T-cell (primary cell): ENCODE results near the gene RALGAPB. TPM values are rescaled to one million over a fixed set of nuclear protein-coding genes. Genes with fewer than 3 reads are reported as not detected.
"Not testable (repeated sequence)": the region's sequence is repeated elsewhere in the genome, so short reads cannot be mapped to it uniquely, and the experiment has no call there.

Experiments
- ATAC-seq, 4 experiments: fragments of 200-7000 bp in 3 of 4; fragments of 150-1000 bp in 1 of 4; cut with Tn5 transposase; replicated peaks in 1 of 4; 1 replicate in 3 of 4; 2 replicates in 1 of 4; pipeline ENCODE4 v1.10.0; 2021; ENCODE audit warnings: moderate library complexity in 3 of 4, mild to moderate bottlenecking in 2 of 4, moderate number of reproducible peaks in 1 of 4
- CTCF ChIA-PET, 2 donors: fragments of 300-600 bp; sonication (Branson Sonifier 250); formaldehyde crosslinking; loops; one replicate each; lab custom pipeline; 2022; ENCODE audit warnings: antibody characterized with exemption in 2 of 2; lab: Charles Lee
- POLR2A ChIA-PET, 2 donors: fragments of 300-600 bp; sonication (Branson Sonifier 250); formaldehyde crosslinking; loops; one replicate each; lab custom pipeline; 2022; ENCODE audit warnings: antibody characterized with exemption in 2 of 2; lab: Charles Lee
- DNase-seq, 35 experiments: peaks; one replicate each; pipeline versions ENCODE4 v3.0.0 to v3.0.0-alpha.2; 2013 to 2023
- H3K27ac ChIP-seq: one replicate; pipeline ENCODE4 v1.5.1; 2013; ENCODE audit warnings: low read length
- H3K27me3 ChIP-seq, 2 experiments: replicated peaks in 1 of 2; 1 replicate in 1 of 2; 2 replicates in 1 of 2; pipeline versions ENCODE4 v1.6.1 to v1.7.0; 2013; ENCODE audit warnings: low read length in 1 of 2, mixed read lengths in 1 of 2; ENCODE audit not compliant: control insufficient read depth in 2 of 2, insufficient read depth in 2 of 2; ENCODE audit errors: extremely low read depth in 1 of 2
- H3K36me3 ChIP-seq, 2 donors: 1 replicate in 1 of 2; 2 replicates in 1 of 2; pipeline versions ENCODE4 v1.6.1 to v1.7.0; 2013; ENCODE audit warnings: low read length in 1 of 2; ENCODE audit not compliant: control insufficient read depth in 2 of 2, insufficient read depth in 1 of 2; ENCODE audit errors: extremely low read depth in 1 of 2
- H3K4me1 ChIP-seq, 2 experiments: 1 replicate in 1 of 2; 2 replicates in 1 of 2; pipeline versions ENCODE4 v1.6.1 to v1.7.0; 2013; ENCODE audit warnings: low read length in 2 of 2, mixed read lengths in 1 of 2; ENCODE audit not compliant: insufficient read depth in 2 of 2, control insufficient read depth in 1 of 2; ENCODE audit errors: extremely low read depth in 1 of 2
- H3K4me3 ChIP-seq, 2 donors: 1 replicate in 1 of 2; 2 replicates in 1 of 2; pipeline versions ENCODE4 v1.5.1 to v1.7.0; 2013; ENCODE audit warnings: mild to moderate bottlenecking in 2 of 2, low read length in 1 of 2, moderate library complexity in 1 of 2; ENCODE audit not compliant: control insufficient read depth in 1 of 2; ENCODE audit errors: extremely low read depth in 1 of 2
- H3K9me3 ChIP-seq: 2 replicates; pipeline ENCODE4 v1.7.0; 2013
- H3K27ac Mint-ChIP-seq, 2 donors: one replicate each; pipeline ENCODE4 v1.8.0; 2020 to 2021; ENCODE audit warnings: mild to moderate bottlenecking in 2 of 2, mixed read lengths in 2 of 2
- H3K27me3 Mint-ChIP-seq, 2 donors: one replicate each; pipeline ENCODE4 v1.8.0; 2021 to 2022; ENCODE audit warnings: mixed read lengths in 2 of 2
- H3K36me3 Mint-ChIP-seq: one replicate; pipeline ENCODE4 v1.8.0; 2021; ENCODE audit warnings: mixed read lengths
- H3K4me1 Mint-ChIP-seq, 3 donors: one replicate each; pipeline ENCODE4 v1.8.0; 2020 to 2022; ENCODE audit warnings: mixed read lengths in 3 of 3, mild to moderate bottlenecking in 1 of 3
- H3K4me3 Mint-ChIP-seq, 3 donors: one replicate each; pipeline ENCODE4 v1.8.0; 2020 to 2022; ENCODE audit warnings: mild to moderate bottlenecking in 3 of 3, mixed read lengths in 3 of 3, moderate library complexity in 3 of 3
- H3K9me3 Mint-ChIP-seq, 3 donors: one replicate each; pipeline ENCODE4 v1.8.0; 2020 to 2022; ENCODE audit warnings: mixed read lengths in 3 of 3
- WGBS: methylation state at CpG from one replicate; pipeline ENCODE4 v1.1.5; 2013; ENCODE audit warnings: missing lambda C conversion rate; ENCODE audit not compliant: insufficient coverage; 5-methylcytosine and 5-hydroxymethylcytosine counted together
- total RNA-seq, 35 experiments: library from RNA in 6 of 35; stranded (reverse) in 6 of 35; fragments of 120-200 nt in 1 of 35; gene quantifications; one replicate each; pipeline versions ENCODE4 v1.2.1 to v1.2.4 and lab custom pipeline; 2013 to 2026

The RALGAPB gene
- total RNA-seq, 5 donors from 2014 or later (not counting 1 experiment from before 2014, with no cell fraction given) = 42.7 to 50.1 (median 46.1) TPM

GRCh38 chr20:38589967-38590675, 117.5 kb downstream of the RALGAPB start:
- no peaks in the 10 kb centered on the region for H3K9me3 Mint-ChIP-seq
- no peaks in the 10 kb centered on the region for H3K36me3 ChIP-seq
- no peak for DNase-seq
- POLR2A ChIA-PET = no interaction called here
- no peaks in the 10 kb centered on the region for H3K36me3 Mint-ChIP-seq
- 89% methylated on average over 2 of the region's 3 CpGs for WGBS
- CTCF ChIA-PET = no interaction called here
- H3K4me3 Mint-ChIP-seq = no peak overlapping the region
- no peaks in the 10 kb centered on the region for H3K9me3 ChIP-seq
- H3K4me3 ChIP-seq = no peak overlapping the region
- peaks cover 0 to 24% of the 10 kb centered on the region in 2 experiments for H3K27me3 ChIP-seq
- no peaks in the 10 kb centered on the region for H3K4me1 Mint-ChIP-seq
- no peaks in the 10 kb centered on the region for H3K4me1 ChIP-seq
- no peak overlapping the region for H3K27ac Mint-ChIP-seq
- ATAC-seq = no peak
- H3K27ac ChIP-seq = no peak overlapping the region
- H3K27me3 Mint-ChIP-seq = peaks cover 4 to 8% of the 10 kb centered on the region in 2 donors

- H3K27ac Mint-ChIP-seq = no peak overlapping the region
- peaks cover 4 to 8% of the 10 kb centered on the region in 2 donors for H3K27me3 Mint-ChIP-seq
- no peak overlapping the region for H3K4me3 Mint-ChIP-seq
- no peaks in the 10 kb centered on the region for H3K36me3 Mint-ChIP-seq
- 69% methylated on average over 8 of the region's 18 CpGs for WGBS
- H3K4me3 ChIP-seq = no peak overlapping the region
- POLR2A ChIA-PET = no interaction called here
- no peaks in the 10 kb centered on the region for H3K9me3 ChIP-seq
- ATAC-seq (no peak), DNase-seq (no peak)
- no peaks in the 10 kb centered on the region for H3K9me3 Mint-ChIP-seq
- H3K4me1 Mint-ChIP-seq = no peaks in the 10 kb centered on the region
- CTCF ChIA-PET = no interaction called here
- H3K27ac ChIP-seq = no peak overlapping the region
- H3K36me3 ChIP-seq = no peaks in the 10 kb centered on the region
- H3K4me1 ChIP-seq = no peaks in the 10 kb centered on the region
- peaks cover 0 to 20% of the 10 kb centered on the region in 2 experiments for H3K27me3 ChIP-seq
Observed at GRCh38 chr20:38590676-38591473, 118.2 kb downstream of the RALGAPB start.

GRCh38 chr20:38591474-38592410, 119.1 kb downstream of the RALGAPB start:
- CTCF ChIA-PET = no interaction called here
- no peaks in the 10 kb centered on the region for H3K4me1 ChIP-seq
- no peak for ATAC-seq

GRCh38 chr20:38592411-38592790, 119.8 kb downstream of the RALGAPB start:
- H3K4me3 Mint-ChIP-seq, H3K27ac ChIP-seq, POLR2A ChIA-PET, H3K36me3 ChIP-seq, H3K9me3 ChIP-seq, CTCF ChIA-PET, H3K27ac Mint-ChIP-seq, H3K4me1 Mint-ChIP-seq, H3K4me1 ChIP-seq, H3K9me3 Mint-ChIP-seq, DNase-seq, H3K36me3 Mint-ChIP-seq, ATAC-seq, H3K4me3 ChIP-seq: not testable (repeated sequence)
- peaks cover 2 to 11% of the 10 kb centered on the region in 2 donors for H3K27me3 Mint-ChIP-seq
- peaks cover 0 to 19% of the 10 kb centered on the region in 2 experiments for H3K27me3 ChIP-seq
- WGBS = no CpG with 5 or more reads among the region's 3 CpGs

More at GRCh38 chr20:38591474-38592410, 119.1 kb downstream of the RALGAPB start:
- Histone ChIP-seq H3K36me3 (no peaks in the 10 kb centered on the region), H3K27me3 (peaks cover 0 to 19% of the 10 kb centered on the region in 2 experiments), H3K9me3 (no peaks in the 10 kb centered on the region), H3K27ac (no peak overlapping the region), H3K4me3 (no peak overlapping the region)
- no peaks in the 10 kb centered on the region for H3K36me3 Mint-ChIP-seq
- no peak for DNase-seq
- H3K4me3 Mint-ChIP-seq = no peak overlapping the region
- H3K4me1 Mint-ChIP-seq = no peaks in the 10 kb centered on the region
- POLR2A ChIA-PET = no interaction called here
- whole genome bisulfite sequencing = 79% methylated on average over 17 of the region's 21 CpGs
- peaks cover 4 to 9% of the 10 kb centered on the region in 2 donors for H3K27me3 Mint-ChIP-seq
- H3K9me3 Mint-ChIP-seq = no peaks in the 10 kb centered on the region
- H3K27ac Mint-ChIP-seq = no peak overlapping the region

GRCh38 chr20:38594281-38594680, 121.6 kb downstream of the RALGAPB start:
- H3K27me3 ChIP-seq = peaks cover 0 to 19% of the 10 kb centered on the region in 2 experiments
- H3K4me1 Mint-ChIP-seq, DNase-seq, H3K27ac ChIP-seq, H3K36me3 Mint-ChIP-seq, H3K4me1 ChIP-seq, CTCF ChIA-PET, ATAC-seq, H3K27ac Mint-ChIP-seq, H3K4me3 ChIP-seq, H3K36me3 ChIP-seq, H3K4me3 Mint-ChIP-seq, POLR2A ChIA-PET, H3K9me3 ChIP-seq, H3K9me3 Mint-ChIP-seq: not testable (repeated sequence)
- peaks cover 11 to 22% of the 10 kb centered on the region in 2 donors for H3K27me3 Mint-ChIP-seq
- WGBS = 89% methylated on average over 12 of the region's 12 CpGs

- H3K27me3 Mint-ChIP-seq = peaks cover 19 to 32% of the 10 kb centered on the region in 2 donors
- CTCF ChIA-PET, H3K4me1 Mint-ChIP-seq, H3K9me3 Mint-ChIP-seq, H3K27ac Mint-ChIP-seq, H3K4me3 ChIP-seq, H3K36me3 ChIP-seq, H3K4me1 ChIP-seq, H3K9me3 ChIP-seq, H3K27ac ChIP-seq, H3K36me3 Mint-ChIP-seq, POLR2A ChIA-PET, DNase-seq, H3K4me3 Mint-ChIP-seq, ATAC-seq: not testable (repeated sequence)
- WGBS = 97% methylated on average over 6 of the region's 15 CpGs
- H3K27me3 ChIP-seq = peaks cover 2 to 26% of the 10 kb centered on the region in 2 experiments
Observed at GRCh38 chr20:38595886-38596285, 123.2 kb downstream of the RALGAPB start.
